ENCODE results near the gene ASCC1. TPM values are rescaled to one million over a fixed set of nuclear protein-coding genes. Genes with fewer than 3 reads are reported as not detected.

ASCC1 gene
- total and polyA plus RNA-seq, 2 of the 13 experiments (the other 11 are each of a cell fraction or from before 2014, with no cell fraction given): 21.6 to 30.1 TPM

- H3K4me3 ChIP-seq (replicated peaks in 1 of 3; ENCODE audit: insufficient read depth in 1 of 3, low read depth in 2 of 3, low read length in 3 of 3): peak overlapping the region; percentile 50 to 74 (median 61); a peak in 5 of 6 replicates
- TSS peak; percentile 57 for BruUV-seq (replicated peaks)
- TF ChIP-seq ATF6 (CRISPR knock-in tag; conservative IDR thresholded peaks at IDR 0.05): 0 out of 2 replicates have a peak, but pooled peaks have one; percentile 32
- peak; percentile 32; the same call in 1 of the 2 replicates for TF ChIP-seq NFYC (CRISPR knock-in tag; IDR thresholded peaks at IDR 0.05)
- no peak for TF ChIP-seq ZNF597 (CRISPR knock-in tag; IDR thresholded peaks at IDR 0.05)
- TF ChIP-seq STAT6 (CRISPR knock-in tag; IDR thresholded peaks at IDR 0.05; ENCODE audit: borderline replicate concordance): no peak; the same call in 1 of the 2 replicates
- 0 out of 2 replicates have a peak, but pooled peaks have one; percentile 6 for TF ChIP-seq HNF4G (IDR thresholded peaks at IDR 0.05; ENCODE audit: borderline replicate concordance, low read depth, low read length)
- TF ChIP-seq HNF4G (CRISPR knock-in tag; IDR thresholded peaks at IDR 0.05; ENCODE audit: borderline replicate concordance, low read depth): no peak
- TF ChIP-seq PCBP1 (IDR thresholded peaks at IDR 0.05; ENCODE audit: borderline replicate concordance, low read depth, low read length): peak; percentile 89
- TF ChIP-seq GATA4 (IDR thresholded peaks at IDR 0.05; ENCODE audit: borderline replicate concordance, low read depth): no peak
- 0 out of 2 replicates have a peak, but pooled peaks have one; percentile 33 for TF ChIP-seq CHD2 (IDR thresholded peaks at IDR 0.05; ENCODE audit: low read depth, low read length)
- TF ChIP-seq PRPF4 (IDR thresholded peaks at IDR 0.05; ENCODE audit: low read depth, low read length, poor library complexity, severe bottlenecking): peak; percentile 90
- TF ChIP-seq ZNF205 (CRISPR knock-in tag; IDR thresholded peaks at IDR 0.05): peak; percentile 58; the same call in 1 of the 2 replicates
- peak; percentile 72 for TF ChIP-seq ARID4A (CRISPR knock-in tag; IDR thresholded peaks at IDR 0.05; ENCODE audit: borderline replicate concordance)
These were observed 44.3 kb upstream of the ASCC1 start for GRCh38 chr10:72260239-72260975.

More at GRCh38 chr10:72260239-72260975, 44.3 kb upstream of the ASCC1 start:
- peaks cover 84% of the 10 kb centered on the region for H3K4me1 ChIP-seq (ENCODE audit: insufficient read depth, low read length)
- peak overlapping the region; percentile 91 for H3K27ac ChIP-seq (ENCODE audit: extremely low read length, insufficient read depth, low read length)
- CTCF ChIA-PET (ENCODE audit: low intra/inter-chr PET ratio, low total read pairs): no interaction called here
- H3K9me3 ChIP-seq (ENCODE audit: low read length): no peaks in the 10 kb centered on the region
- peak; percentile 84 for ATAC-seq
- H3K79me2 ChIP-seq (ENCODE audit: insufficient read depth, low read length): no peaks in the 10 kb centered on the region
- H3K27me3 ChIP-seq (ENCODE audit: control insufficient read depth in 1 of 2, insufficient read depth in 2 of 2, low read length in 2 of 2): no peaks in the 10 kb centered on the region
- POLR2A ChIA-PET: interaction anchor here (0.6 to 5.8 kb wide), 17 partner anchors 9 to 297 kb away, joined by 3 to 155 read pairs (median 6); partner anchors contain the start of genes ANAPC16, ASCC1, DDIT4 and DNAJB12
- H3K4me2 ChIP-seq (ENCODE audit: low read depth, low read length): peak overlapping the region; percentile 91
- H2AFZ ChIP-seq (ENCODE audit: low read length): no peak overlapping the region
- in situ Hi-C loops (cut with HindIII; ENCODE audit: extremely low pct_ligation_motif_present, low pct_unique_long_range_greater_than_20kb): no loop called here
- peak; percentile 88 for DNase-seq (ENCODE audit: low spot score)
- intact Hi-C loops (cut with micrococcal nuclease; ENCODE audit: unreplicated experiment): loop anchor here (2.0 kb wide), 2 partner anchors 44 to 68 kb away; partner anchors contain the start of genes ANAPC16 and ASCC1
- H3K9ac ChIP-seq (ENCODE audit: insufficient read depth, low read depth, low read length): peak overlapping the region; percentile 74
- no peaks in the 10 kb centered on the region for H4K20me1 ChIP-seq (ENCODE audit: insufficient read depth, low read length)
- no peaks in the 10 kb centered on the region for H3K36me3 ChIP-seq (replicated peaks in 1 of 2; ENCODE audit: control insufficient read depth in 1 of 2, insufficient read depth in 2 of 2, low read length in 2 of 2)
- WGBS (ENCODE audit: low lambda C conversion rate): 0% methylated on average over 16 of the region's 19 CpGs
- peak; percentile 83 for FAIRE-seq

All from HepG2 (cell line).